Left cardiac atrium (tissue), 4 donors: Measurements from ENCODE around the gene ANO4. TPM values are rescaled to one million over a fixed set of nuclear protein-coding genes. Genes with fewer than 3 reads are reported as not detected.
A peak's percentile ranks its signal among the peaks of the same experiment; 100 is the strongest.
"Not testable (repeated sequence)": the region's sequence is repeated elsewhere in the genome, so short reads cannot be mapped to it uniquely, and the experiment has no call there.

Experiments used
- ATAC-seq, 2 donors: fragments of 200-7000 bp; cut with Tn5 transposase; one replicate each; pipeline ENCODE4 v1.9.1; 2020; ENCODE audit warnings: mild to moderate bottlenecking in 2 of 2, moderate library complexity in 2 of 2
- DNase-seq: peaks from one replicate; pipeline ENCODE4 v3.0.0-alpha.2; 2020
- intact Hi-C, 2 donors: fragments of 100-400 bp; cut with DNase I; formaldehyde crosslinking; loops; one replicate each; pipeline versions ENCODE4 v1.14.1 to v1.15.1; 2022 to 2023
- total RNA-seq, 2 donors: library from RNA; stranded (reverse); fragmentation: NEBNext Ultra II Directional; extraction: Animal tissue kit (Norgen Biotek cat#: 25700); gene quantifications; one replicate each; pipeline ENCODE4 v1.2.1, GENCODE V29; 2021
- donor health status: DM: no; HTN: yes; CAD: no.
- donor health status: DM: no; HTN: yes; CAD: no; lungs with severe emphysema.
- donor health status: DM: yes; HTN: yes; CAD: no.
- donor health status: Dilated cardiomyopathy.

ANO4 gene
- total RNA-seq, 2 donors from 2014 or later: 0.29 to 0.71 TPM

- no peak for DNase-seq
- intact Hi-C loops: no loop called here
- ATAC-seq: no peak
Measured at GRCh38 chr12:101053203-101053602, 258.6 kb downstream of the ANO4 start.

- DNase-seq (no peak), ATAC-seq (no peak)
- intact Hi-C loops: no loop called here
Measured at GRCh38 chr12:101055940-101056339, 261.4 kb downstream of the ANO4 start.

- ATAC-seq, intact Hi-C loops: not testable (repeated sequence)
Measured at GRCh38 chr12:101062508-101062907, 267.9 kb downstream of the ANO4 start.

GRCh38 chr12:101064721-101065120 is 270.1 kb downstream of the ANO4 start:
- intact Hi-C loops: no loop called here
- DNase-seq: no peak
- ATAC-seq: no peak

More at GRCh38 chr12:101062508-101062907, 267.9 kb downstream of the ANO4 start:
- not testable (repeated sequence) for DNase-seq

GRCh38 chr12:101066489-101066888 is 271.9 kb downstream of the ANO4 start:
- no peak for ATAC-seq

GRCh38 chr12:101068402-101068801 is 273.8 kb downstream of the ANO4 start:
- no peak for DNase-seq
- ATAC-seq: no peak
- intact Hi-C loops: no loop called here

More at GRCh38 chr12:101066489-101066888, 271.9 kb downstream of the ANO4 start:
- intact Hi-C loops: no loop called here
- DNase-seq: no peak

- intact Hi-C loops: no loop called here
- DNase-seq (no peak), ATAC-seq (no peak)
Measured at GRCh38 chr12:101068836-101069235, 274.3 kb downstream of the ANO4 start.

- ATAC-seq (no peak), DNase-seq (no peak)
- intact Hi-C loops: no loop called here
Measured at GRCh38 chr12:101074940-101075680, 280.5 kb downstream of the ANO4 start.

GRCh38 chr12:101076921-101077320 is 282.3 kb downstream of the ANO4 start:
- DNase-seq (no peak), ATAC-seq (no peak)
- intact Hi-C loops: no loop called here

- ATAC-seq (peak in 1 of 2 donors; percentile 44), DNase-seq (no peak)
- intact Hi-C loops: no loop called here
Measured at GRCh38 chr12:101077791-101078528, 283.4 kb downstream of the ANO4 start.

- ATAC-seq (no peak), DNase-seq (no peak)
- intact Hi-C loops: no loop called here
Measured at GRCh38 chr12:101078536-101079285, 284.1 kb downstream of the ANO4 start.

GRCh38 chr12:101082706-101083105 is 288.1 kb downstream of the ANO4 start:
- ATAC-seq (no peak), DNase-seq (no peak)
- intact Hi-C loops: no loop called here

GRCh38 chr12:101086490-101087135 is 292.0 kb downstream of the ANO4 start:
- ATAC-seq: no peak
- no peak for DNase-seq
- intact Hi-C loops: no loop called here

GRCh38 chr12:101087920-101088319 is 293.3 kb downstream of the ANO4 start:
- ATAC-seq (no peak), DNase-seq (no peak)
- intact Hi-C loops: no loop called here

GRCh38 chr12:101089271-101089670 is 294.7 kb downstream of the ANO4 start:
- intact Hi-C loops: no loop called here
- ATAC-seq: no peak
- DNase-seq: no peak

- intact Hi-C loops, DNase-seq, ATAC-seq: not testable (repeated sequence)
Measured at GRCh38 chr12:101090222-101090621, 295.6 kb downstream of the ANO4 start.

GRCh38 chr12:101097829-101098580 is 303.4 kb downstream of the ANO4 start:
- intact Hi-C loops: no loop called here
- DNase-seq (no peak), ATAC-seq (no peak)

- ATAC-seq: no peak
- no peak for DNase-seq
Measured at GRCh38 chr12:101107032-101107763, 312.6 kb downstream of the ANO4 start.

More at GRCh38 chr12:101107032-101107763, 312.6 kb downstream of the ANO4 start:
- intact Hi-C loops: no loop called here
